Activated T-cell treated with anti-CD3 and anti-CD28 coated beads for 24 hours (primary cell): ENCODE results near the gene RYR2.
"Not testable (repeated sequence)": the region's sequence is repeated elsewhere in the genome, so short reads cannot be mapped to it uniquely, and the experiment has no call there.

Experiments used
- DNase-seq: peaks from one replicate; pipeline ENCODE4 v3.0.0-alpha.2; 2020; ENCODE audit warnings: low read depth

Gene RYR2

GRCh38 chr1:237566581-237566980 is 524.6 kb downstream of the RYR2 start:
- DNase-seq, result no peak

- DNase-seq, result no peak
Observed at GRCh38 chr1:237568955-237569354, 527.0 kb downstream of the RYR2 start.

GRCh38 chr1:237570530-237570929 is 528.5 kb downstream of the RYR2 start:
- no peak for DNase-seq

- DNase-seq, result no peak
Observed at GRCh38 chr1:237574536-237574935, 532.6 kb downstream of the RYR2 start.

- DNase-seq, result no peak
Observed at GRCh38 chr1:237578540-237578939, 536.6 kb downstream of the RYR2 start.

GRCh38 chr1:237580726-237581125 is 538.7 kb downstream of the RYR2 start:
- DNase-seq, result no peak

- no peak for DNase-seq
Observed at GRCh38 chr1:237583270-237583669, 541.3 kb downstream of the RYR2 start.

GRCh38 chr1:237583756-237584155 is 541.8 kb downstream of the RYR2 start:
- DNase-seq, result no peak

- DNase-seq, result no peak
Observed at GRCh38 chr1:237590386-237590785, 548.4 kb downstream of the RYR2 start.

- DNase-seq, result no peak
Observed at GRCh38 chr1:237591353-237591752, 549.4 kb downstream of the RYR2 start.

- not testable (repeated sequence) for DNase-seq
Observed at GRCh38 chr1:237603036-237603568, 561.1 kb downstream of the RYR2 start.

GRCh38 chr1:237608433-237608832 is 566.4 kb downstream of the RYR2 start:
- DNase-seq, result no peak

- DNase-seq, result no peak
Observed at GRCh38 chr1:237610157-237610556, 568.2 kb downstream of the RYR2 start.

- no peak for DNase-seq
Observed at GRCh38 chr1:237613984-237614383, 572.0 kb downstream of the RYR2 start.

- DNase-seq, result no peak
Observed at GRCh38 chr1:237619553-237619952, 577.6 kb downstream of the RYR2 start.

- DNase-seq, result no peak
Observed at GRCh38 chr1:237634922-237635321, 592.9 kb downstream of the RYR2 start.

GRCh38 chr1:237638555-237638954 is 596.6 kb downstream of the RYR2 start:
- no peak for DNase-seq

GRCh38 chr1:237640011-237640671 is 598.2 kb downstream of the RYR2 start:
- no peak for DNase-seq

- no peak for DNase-seq
Observed at GRCh38 chr1:237640966-237641365, 599.0 kb downstream of the RYR2 start.

GRCh38 chr1:237650809-237651208 is 608.8 kb downstream of the RYR2 start:
- DNase-seq, result no peak

- DNase-seq, result no peak
Observed at GRCh38 chr1:237655778-237656177, 613.8 kb downstream of the RYR2 start.

GRCh38 chr1:237664348-237664747 is 622.4 kb downstream of the RYR2 start:
- no peak for DNase-seq

- no peak for DNase-seq
Observed at GRCh38 chr1:237670302-237670701, 628.3 kb downstream of the RYR2 start.

- no peak for DNase-seq
Observed at GRCh38 chr1:237671262-237671661, 629.3 kb downstream of the RYR2 start.
